PC-9 (cell line): ENCODE results near the gene RGL2.

ENCODE experiments used
- EZH2 ChIP-seq: fragments of 200-600 bp; sonication (generic); IDR thresholded peaks from 2 replicates; pipeline ENCODE4 v1.8.0; 2017; ENCODE audit warnings: antibody characterized with exemption, low read depth
- TF ChIP-seq, protein P1 (sequence below): fragments of 200-600 bp; sonication (generic); conservative IDR thresholded peaks from 2 replicates; pipeline ENCODE4 v1.6.1; 2017; ENCODE audit warnings: mixed run types, antibody characterized with exemption, mild to moderate bottlenecking, moderate library complexity

DNA sequence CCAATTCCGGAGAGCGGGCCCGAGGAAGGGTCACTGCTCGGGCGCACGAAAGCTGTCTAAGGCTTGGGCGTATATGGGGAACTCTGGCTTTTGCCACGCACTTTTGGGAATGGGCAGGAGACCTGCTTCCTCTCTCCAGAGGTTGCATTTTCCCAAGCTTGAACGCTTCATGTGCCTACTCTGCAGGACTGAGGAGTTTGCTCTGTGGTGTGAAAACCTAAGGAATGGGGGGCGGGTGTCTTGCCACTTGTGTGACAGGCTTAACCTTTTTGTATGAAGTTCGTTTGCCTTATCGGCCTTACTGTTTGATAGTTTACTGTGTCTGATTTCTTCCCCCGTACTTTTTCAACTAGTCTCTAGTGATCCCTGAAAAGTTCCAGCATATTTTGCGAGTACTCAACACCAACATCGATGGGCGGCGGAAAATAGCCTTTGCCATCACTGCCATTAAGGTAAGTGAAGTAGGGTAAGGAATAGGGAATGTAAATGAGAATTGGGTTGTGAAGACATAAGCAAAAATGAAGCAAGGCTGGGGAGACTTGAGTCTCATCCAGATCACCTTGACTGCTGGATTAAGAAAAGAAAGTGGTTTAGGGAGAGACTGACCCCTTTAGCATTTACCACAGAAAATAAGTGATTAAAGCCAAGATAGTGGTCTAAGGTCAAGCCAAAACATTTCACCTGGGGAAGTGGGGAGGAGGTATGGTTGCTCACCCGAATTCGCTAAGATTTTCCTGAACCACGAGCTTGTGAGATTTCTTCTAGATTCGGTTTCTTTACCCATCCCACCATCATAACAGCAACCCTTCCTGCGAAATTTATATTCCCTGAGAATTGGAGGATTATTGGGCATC is 26.2 kb downstream of the RGL2 start:
- TF ChIP-seq, protein P1, sequence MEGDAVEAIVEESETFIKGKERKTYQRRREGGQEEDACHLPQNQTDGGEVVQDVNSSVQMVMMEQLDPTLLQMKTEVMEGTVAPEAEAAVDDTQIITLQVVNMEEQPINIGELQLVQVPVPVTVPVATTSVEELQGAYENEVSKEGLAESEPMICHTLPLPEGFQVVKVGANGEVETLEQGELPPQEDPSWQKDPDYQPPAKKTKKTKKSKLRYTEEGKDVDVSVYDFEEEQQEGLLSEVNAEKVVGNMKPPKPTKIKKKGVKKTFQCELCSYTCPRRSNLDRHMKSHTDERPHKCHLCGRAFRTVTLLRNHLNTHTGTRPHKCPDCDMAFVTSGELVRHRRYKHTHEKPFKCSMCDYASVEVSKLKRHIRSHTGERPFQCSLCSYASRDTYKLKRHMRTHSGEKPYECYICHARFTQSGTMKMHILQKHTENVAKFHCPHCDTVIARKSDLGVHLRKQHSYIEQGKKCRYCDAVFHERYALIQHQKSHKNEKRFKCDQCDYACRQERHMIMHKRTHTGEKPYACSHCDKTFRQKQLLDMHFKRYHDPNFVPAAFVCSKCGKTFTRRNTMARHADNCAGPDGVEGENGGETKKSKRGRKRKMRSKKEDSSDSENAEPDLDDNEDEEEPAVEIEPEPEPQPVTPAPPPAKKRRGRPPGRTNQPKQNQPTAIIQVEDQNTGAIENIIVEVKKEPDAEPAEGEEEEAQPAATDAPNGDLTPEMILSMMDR = no peak
- no peak for TF ChIP-seq EZH2
